GM13977 (cell line): ENCODE measurements around the gene LFNG.
A peak's percentile ranks its signal among the peaks of the same experiment; 100 is the strongest.

Experiments
- DNase-seq: peaks from one replicate; pipeline ENCODE4 v3.0.0; 2012; ENCODE audit warnings: low spot score
- CTCF ChIP-seq: IDR thresholded peaks from 2 replicates; pipeline ENCODE4 v1.5.1; 2012; ENCODE audit warnings: mild to moderate bottlenecking, control low read depth; ENCODE audit not compliant: insufficient read depth; ENCODE audit errors: extremely low read depth, missing control alignments
- in situ Hi-C: fragments of 300-500 bp; cut with MboI; formaldehyde crosslinking; loops from one replicate; pipeline ENCODE4 v1.12.0; 2022; ENCODE audit warnings: low sequenced_read_pairs, low pct_unique_long_range_greater_than_20kb, mixed read lengths, inconsistent platforms; ENCODE audit not compliant: unreplicated experiment

Gene LFNG

DNA sequence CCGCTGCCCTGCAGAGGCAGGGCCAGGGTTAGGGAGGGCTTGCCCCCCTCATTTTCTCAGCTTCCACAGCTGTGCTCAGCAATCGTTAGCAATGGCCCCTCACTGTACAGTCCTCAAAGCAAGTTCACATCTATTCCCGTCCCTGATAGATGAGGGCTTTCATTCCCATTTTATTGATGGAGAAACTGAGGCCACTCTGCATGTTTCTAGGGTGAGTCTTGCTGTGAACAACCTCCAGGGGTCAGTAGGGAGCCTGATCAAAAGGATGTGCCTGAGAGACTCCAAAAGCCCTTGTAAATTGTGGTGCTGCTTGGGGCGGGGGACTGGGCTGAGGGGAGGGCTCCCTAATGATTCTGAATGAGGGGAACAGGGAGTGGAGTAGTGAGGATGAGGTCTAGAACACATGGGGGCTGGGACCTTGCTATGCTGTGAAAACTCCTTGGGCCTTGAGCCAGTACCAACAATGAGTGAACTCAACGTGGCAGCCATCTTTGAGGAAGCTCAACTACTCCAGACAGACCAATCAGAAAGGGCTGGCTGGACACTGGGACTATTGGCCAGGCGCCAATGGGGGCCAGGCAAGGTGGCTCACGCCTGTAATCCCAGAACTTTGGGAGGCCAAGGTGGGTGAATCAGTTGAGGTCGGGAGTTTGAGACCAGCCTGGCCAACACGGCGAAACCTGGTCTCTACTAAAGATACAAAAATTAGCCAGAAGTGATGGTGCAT lies 36.7 kb upstream of the LFNG start:
- in situ Hi-C loops: no loop called here
- TF ChIP-seq CTCF: peak; percentile 18
- no peak for DNase-seq

DNA sequence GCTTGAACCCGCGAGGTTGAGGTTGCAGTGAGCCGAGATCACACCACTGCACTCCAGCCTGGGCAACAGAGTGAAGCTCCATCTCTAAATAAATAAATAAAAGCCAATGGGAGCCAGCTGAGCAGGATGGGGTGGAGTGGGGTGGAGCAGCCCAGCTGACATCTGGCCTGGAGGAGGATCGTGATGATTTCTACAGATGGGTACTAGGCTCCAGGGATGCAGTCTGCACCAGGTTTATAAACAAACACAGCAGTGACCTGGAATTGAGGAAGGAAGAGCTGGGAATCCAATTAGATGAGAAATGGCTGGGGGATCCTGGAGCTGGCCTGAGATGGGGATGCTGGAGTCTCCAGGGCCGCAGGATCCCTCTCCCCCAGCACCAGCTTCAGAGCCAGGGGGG lies 36.1 kb upstream of the LFNG start:
- no peak for DNase-seq
- TF ChIP-seq CTCF: no peak
- in situ Hi-C loops: no loop called here

GRCh38 chr7:2484868-2485267 lies 34.7 kb upstream of the LFNG start:
- no peak for DNase-seq
- TF ChIP-seq CTCF: no peak
- in situ Hi-C loops: no loop called here

GRCh38 chr7:2487586-2488271 lies 31.8 kb upstream of the LFNG start:
- in situ Hi-C loops: no loop called here
- no peak for TF ChIP-seq CTCF
- DNase-seq: no peak

DNA sequence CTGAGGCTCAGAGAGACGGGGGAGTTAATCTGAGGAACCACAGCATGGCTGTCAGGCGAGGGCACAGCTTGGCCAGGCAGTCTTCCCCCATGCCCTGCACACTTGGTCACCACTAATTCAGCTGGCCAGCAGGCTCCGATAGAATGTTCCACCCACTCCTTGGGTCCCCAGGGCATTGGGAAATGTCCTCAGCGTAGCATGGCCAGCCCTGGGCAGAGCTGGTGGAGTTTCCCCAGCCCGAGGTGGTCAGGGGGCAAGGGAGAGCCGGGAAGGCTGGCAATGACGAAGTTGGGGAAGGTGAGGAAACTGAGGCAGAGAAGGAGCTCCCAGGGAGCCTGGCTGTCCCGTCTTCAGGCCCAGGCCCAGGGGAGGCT lies 31.3 kb upstream of the LFNG start:
- TF ChIP-seq CTCF: no peak
- in situ Hi-C loops: no loop called here
- DNase-seq: no peak

GRCh38 chr7:2488681-2489080 lies 30.9 kb upstream of the LFNG start:
- TF ChIP-seq CTCF: no peak
- DNase-seq: no peak
- in situ Hi-C loops: no loop called here
